Right lobe of liver (tissue), 4 donors: ENCODE results near the gene MRPS18B.

Experiments used
- POLR2A ChIP-seq: fragments of 450-650 bp; IDR thresholded peaks from one replicate; pipeline ENCODE4 v1.6.1; 2017; ENCODE audit warnings: antibody characterized with exemption, mild to moderate bottlenecking
- TF ChIP-seq, protein P1 (sequence below), 4 donors: fragments of 200-600 bp in 3 of 4; fragments of 450-650 bp in 1 of 4; IDR thresholded peaks; one replicate each; pipeline versions ENCODE4 v1.5.1 to v1.8.0; 2016 to 2022; ENCODE audit warnings: antibody characterized with exemption in 4 of 4, mild to moderate bottlenecking in 2 of 4
- donor health status: DM: no; HTN: no; CAD: no.
- donor health status: DM: no; HTN: no; CAD: no.
- donor health status: DM: no; HTN: yes; CAD: no.

DNA sequence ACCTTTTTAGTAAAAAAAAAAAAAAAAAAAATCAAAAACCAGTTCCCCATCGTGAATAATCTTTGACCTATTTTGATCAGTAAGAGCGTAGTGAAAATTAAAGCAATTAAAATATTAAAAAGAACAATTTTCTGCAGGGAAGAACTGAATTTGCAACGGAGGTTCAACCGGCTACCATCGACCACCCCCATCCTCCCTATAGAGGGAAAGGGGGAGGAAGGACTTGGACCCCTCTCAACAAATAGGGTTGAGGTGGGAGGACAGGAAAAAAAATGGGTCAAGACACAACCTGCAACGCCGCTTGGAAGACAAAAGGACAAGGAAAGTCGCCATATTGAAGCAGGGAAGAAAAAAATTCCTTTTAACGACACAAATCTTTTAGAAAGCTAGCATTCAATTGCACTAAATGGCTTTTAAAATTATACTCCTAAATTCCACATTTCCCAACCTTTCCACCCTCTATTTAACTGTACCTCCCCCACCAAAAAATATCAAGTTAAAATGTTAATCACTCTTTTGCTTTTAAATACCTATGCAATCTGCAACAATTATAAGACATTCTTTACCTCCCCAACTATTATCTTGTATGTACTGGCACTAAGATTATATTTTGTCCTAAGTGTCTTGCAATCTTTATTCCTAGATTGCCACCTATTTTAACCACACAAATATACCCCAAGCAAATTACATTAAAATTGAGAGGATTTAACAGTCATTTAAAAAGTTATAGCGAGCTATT is 2.3 kb upstream of the MRPS18B start:
- TF ChIP-seq, protein P1, sequence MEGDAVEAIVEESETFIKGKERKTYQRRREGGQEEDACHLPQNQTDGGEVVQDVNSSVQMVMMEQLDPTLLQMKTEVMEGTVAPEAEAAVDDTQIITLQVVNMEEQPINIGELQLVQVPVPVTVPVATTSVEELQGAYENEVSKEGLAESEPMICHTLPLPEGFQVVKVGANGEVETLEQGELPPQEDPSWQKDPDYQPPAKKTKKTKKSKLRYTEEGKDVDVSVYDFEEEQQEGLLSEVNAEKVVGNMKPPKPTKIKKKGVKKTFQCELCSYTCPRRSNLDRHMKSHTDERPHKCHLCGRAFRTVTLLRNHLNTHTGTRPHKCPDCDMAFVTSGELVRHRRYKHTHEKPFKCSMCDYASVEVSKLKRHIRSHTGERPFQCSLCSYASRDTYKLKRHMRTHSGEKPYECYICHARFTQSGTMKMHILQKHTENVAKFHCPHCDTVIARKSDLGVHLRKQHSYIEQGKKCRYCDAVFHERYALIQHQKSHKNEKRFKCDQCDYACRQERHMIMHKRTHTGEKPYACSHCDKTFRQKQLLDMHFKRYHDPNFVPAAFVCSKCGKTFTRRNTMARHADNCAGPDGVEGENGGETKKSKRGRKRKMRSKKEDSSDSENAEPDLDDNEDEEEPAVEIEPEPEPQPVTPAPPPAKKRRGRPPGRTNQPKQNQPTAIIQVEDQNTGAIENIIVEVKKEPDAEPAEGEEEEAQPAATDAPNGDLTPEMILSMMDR (IDR thresholded peaks at IDR 0.05) = no peak
- no peak for TF ChIP-seq POLR2A
